ENCODE data around the gene LYPD5. TPM values are rescaled to one million over a fixed set of nuclear protein-coding genes. Genes with fewer than 3 reads are reported as not detected.
A peak's percentile ranks its signal among the peaks of the same experiment; 100 is the strongest.

The LYPD5 gene
- polyA plus RNA-seq, 2 of the 4 experiments (the other 2 are of a cell fraction), result 0.09 to 0.12 TPM

- Histone ChIP-seq H3K4me2 (no peak overlapping the region), H3K9me3 (no peaks in the 10 kb centered on the region), H3K27ac (peak overlapping the region in 1 of 2 experiments; percentile 50; a peak in 3 of 6 replicates), H3K4me3 (no peak overlapping the region), H3K4me1 (peaks cover 69% of the 10 kb centered on the region)
- ChIA-PET CTCF (interaction anchor here (1.0 to 22.3 kb wide), 5 partner anchors 9 to 92 kb away, joined by 3 to 565 read pairs (median 6); partner anchors contain the start of gene KCNN4), POLR2A (no interaction called here)
- DNase-seq (ENCODE audit: low read depth in 1 of 2, low spot score in 1 of 2), result no peak
- FAIRE-seq, result no peak
- no peak for ATAC-seq
- no peak for TF ChIP-seq HOXA7 (CRISPR knock-in tag; IDR thresholded peaks at IDR 0.05)
- no peak for TF ChIP-seq MAFK (IDR thresholded peaks at IDR 0.05; ENCODE audit: partially characterized antibody)
- TF ChIP-seq FOXS1 (CRISPR knock-in tag; IDR thresholded peaks at IDR 0.05), result no peak
- TF ChIP-seq GATA3 (IDR thresholded peaks at IDR 0.05; ENCODE audit: borderline replicate concordance), result no peak
- TF ChIP-seq HDAC2 (IDR thresholded peaks at IDR 0.05), result no peak
- TF ChIP-seq RCOR1 (IDR thresholded peaks at IDR 0.05; ENCODE audit: low read depth, low read length), result no peak
- 89% methylated on average over 4 of the region's 4 CpGs for WGBS (ENCODE audit: missing lambda C conversion rate)
These were observed 41.3 kb downstream of the LYPD5 start for GRCh38 chr19:43760941-43761340.

GRCh38 chr19:43759515-43759914 lies 42.7 kb downstream of the LYPD5 start:
- Histone ChIP-seq H3K4me3 (no peak overlapping the region), H3K4me2 (peak overlapping the region; percentile 59), H3K27ac (peak overlapping the region; percentile 64 to 86), H3K9me3 (no peaks in the 10 kb centered on the region), H3K4me1 (peaks cover 57% of the 10 kb centered on the region)
- TF ChIP-seq PHF8 (IDR thresholded peaks at IDR 0.05; ENCODE audit: borderline replicate concordance, low read depth), result no peak
- peak; percentile 25 to 36; a peak in 2 of 5 replicates for TF ChIP-seq RAD21 (conservative IDR thresholded peaks at IDR 0.05 in 1 of 2, IDR thresholded peaks at IDR 0.05 in 1 of 2)
- peak; percentile 29; the same call in 1 of the 2 replicates for TF ChIP-seq RFX5 (IDR thresholded peaks at IDR 0.05)
- peak; percentile 36; the same call in 1 of the 3 replicates for TF ChIP-seq CTCF (IDR thresholded peaks at IDR 0.05)
- TF ChIP-seq USF2 (IDR thresholded peaks at IDR 0.05), result no peak
- no peak for TF ChIP-seq HMGXB4 (CRISPR knock-in tag; IDR thresholded peaks at IDR 0.05; ENCODE audit: borderline replicate concordance)
- no peak for TF ChIP-seq HES2 (IDR thresholded peaks at IDR 0.05)
- no peak for FAIRE-seq
- peak; percentile 82 to 84 for DNase-seq (ENCODE audit: low read depth in 1 of 2, low spot score in 1 of 2)
- ChIA-PET POLR2A (no interaction called here), CTCF (interaction anchor here (0.6 to 22.3 kb wide), 8 partner anchors 9 to 134 kb away, joined by 3 to 565 read pairs (median 4); partner anchors contain the start of genes KCNN4 and PLAUR)
- 7% methylated on average over 5 of the region's 5 CpGs for WGBS (ENCODE audit: missing lambda C conversion rate)
- ATAC-seq, result peak; percentile 57 to 65; a peak in 4 of 6 replicates

- Histone ChIP-seq H3K9me3 (no peaks in the 10 kb centered on the region), H3K4me1 (peaks cover 65% of the 10 kb centered on the region), H3K4me3 (peak overlapping the region; percentile 75), H3K4me2 (peak overlapping the region; percentile 93), H3K27ac (peak overlapping the region; percentile 94 to 99)
- ChIA-PET CTCF (interaction anchor here (1.7 to 22.3 kb wide), 4 partner anchors 13 to 86 kb away, joined by 9 to 565 read pairs (median 218); partner anchors contain the start of genes KCNN4 and PLAUR), POLR2A (interaction anchor here (0.6 to 5.8 kb wide), 16 partner anchors 8 to 316 kb away, joined by 3 to 75 read pairs (median 5); partner anchors contain the start of genes KCNN4, PLAUR, ZNF45 and ZNF575)
- peak; percentile 44 to 62; a peak in 5 of 6 replicates for ATAC-seq
- peak; percentile 88 to 91 for DNase-seq (ENCODE audit: low read depth in 1 of 2, low spot score in 1 of 2)
- FAIRE-seq, result no peak
- WGBS (ENCODE audit: missing lambda C conversion rate), result under 1% methylated on average over 28 of the region's 28 CpGs
- TF ChIP-seq FOSB (CRISPR knock-in tag; IDR thresholded peaks at IDR 0.05) (peak; percentile 95), MAX (IDR thresholded peaks at IDR 0.05) (peak; percentile 91), NR3C1 (IDR thresholded peaks at IDR 0.05) (no peak), RFX5 (IDR thresholded peaks at IDR 0.05) (0 out of 2 replicates have a peak, but pooled peaks have one; percentile 2), PHF8 (IDR thresholded peaks at IDR 0.05; ENCODE audit: borderline replicate concordance, low read depth) (no peak), RARB (CRISPR knock-in tag; IDR thresholded peaks at IDR 0.05) (peak; percentile 87), EHMT2 (IDR thresholded peaks at IDR 0.05; ENCODE audit: low read depth) (no peak), MYC (IDR thresholded peaks at IDR 0.05; ENCODE audit: borderline replicate concordance, low read length) (peak; percentile 61), HES2 (IDR thresholded peaks at IDR 0.05) (no peak), NPAS2 (CRISPR knock-in tag; IDR thresholded peaks at IDR 0.05; ENCODE audit: borderline replicate concordance) (no peak), FOSL2 (IDR thresholded peaks at IDR 0.05) (no peak), FOSL2 (CRISPR knock-in tag; IDR thresholded peaks at IDR 0.05) (peak; percentile 66), JUN (IDR thresholded peaks at IDR 0.05) (peak in 1 of 2 experiments; percentile 74; a peak in 2 of 5 replicates), TP53 (CRISPR knock-in tag; IDR thresholded peaks at IDR 0.05) (peak; percentile 98), KDM5A (IDR thresholded peaks at IDR 0.05) (peak; percentile 70), CBX2 (IDR thresholded peaks at IDR 0.05; ENCODE audit: borderline replicate concordance, low read depth) (no peak), ZNF302 (CRISPR knock-in tag; IDR thresholded peaks at IDR 0.05) (0 out of 2 replicates have a peak, but pooled peaks have one; percentile 24), HOXB5 (CRISPR knock-in tag; IDR thresholded peaks at IDR 0.05) (peak; percentile 65)
These were observed 46.9 kb downstream of the LYPD5 start for GRCh38 chr19:43755256-43755801.
